GM12878 (cell line): ENCODE measurements around the gene KLHL36. TPM values are rescaled to one million over a fixed set of nuclear protein-coding genes. Genes with fewer than 3 reads are reported as not detected.

ENCODE experiments used
- ATF7 ChIP-seq: fragments of 450-650 bp; IDR thresholded peaks from 2 replicates; pipeline ENCODE4 v1.6.1; 2016; ENCODE audit warnings: low read depth, mild to moderate bottlenecking
- DPF2 ChIP-seq: fragments of 450-650 bp; IDR thresholded peaks from 2 replicates; pipeline ENCODE4 v1.6.1; 2017; ENCODE audit warnings: mild to moderate bottlenecking
- EGR1 ChIP-seq, 2 experiments: IDR thresholded peaks; 1 replicate in 1 of 2; 2 replicates in 1 of 2; pipeline ENCODE4 v1.6.1; 2011 to 2012; ENCODE audit warnings: low read depth in 2 of 2, low read length in 2 of 2, borderline replicate concordance in 1 of 2, mild to moderate bottlenecking in 1 of 2, moderate library complexity in 1 of 2
- EP300 ChIP-seq, 2 experiments: fragments of 150-350 bp in 1 of 2; IDR thresholded peaks; 2 replicates each; pipeline ENCODE4 v1.6.1; 2011 to 2012; ENCODE audit warnings: low read depth in 2 of 2, low read length in 2 of 2, borderline replicate concordance in 1 of 2, improper control_type of control experiment in 1 of 2, inconsistent platforms in 1 of 2; ENCODE audit not compliant: control insufficient read depth in 1 of 2
- GATAD2B ChIP-seq: fragments of 450-650 bp; conservative IDR thresholded peaks from 2 replicates; pipeline ENCODE4 v1.6.1; 2017; ENCODE audit warnings: low read depth, mild to moderate bottlenecking, moderate library complexity
- IKZF1 ChIP-seq: fragments of 450-650 bp; conservative IDR thresholded peaks from 2 replicates; pipeline ENCODE4 v1.6.1; 2017; ENCODE audit warnings: antibody characterized with exemption, mild to moderate bottlenecking
- IKZF2 ChIP-seq, 2 experiments: fragments of 450-650 bp; IDR thresholded peaks; 2 replicates each; pipeline ENCODE4 v1.6.1; 2017; ENCODE audit warnings: mild to moderate bottlenecking in 2 of 2, moderate library complexity in 2 of 2
- MEF2B ChIP-seq: fragments of 450-650 bp; IDR thresholded peaks from 2 replicates; pipeline ENCODE4 v1.6.1; 2018; ENCODE audit warnings: mild to moderate bottlenecking, moderate library complexity; ENCODE audit not compliant: partially characterized antibody, poor library complexity, severe bottlenecking
- NR2C2 ChIP-seq: IDR thresholded peaks from 2 replicates; pipeline ENCODE4 v1.6.1; 2011; ENCODE audit warnings: borderline replicate concordance, low read depth; ENCODE audit not compliant: control insufficient read depth, insufficient read length
- NR2F1 ChIP-seq: fragments of 450-650 bp; conservative IDR thresholded peaks from 2 replicates; pipeline ENCODE4 v1.6.1; 2017; ENCODE audit warnings: mild to moderate bottlenecking
- PAX8 ChIP-seq: fragments of 450-650 bp; IDR thresholded peaks from 2 replicates; pipeline ENCODE4 v1.6.1; 2017; ENCODE audit warnings: mild to moderate bottlenecking, moderate library complexity
- RB1 ChIP-seq: fragments of 450-650 bp; formaldehyde crosslinking; IDR thresholded peaks from 2 replicates; pipeline ENCODE4 v1.6.1; 2017; ENCODE audit warnings: mild to moderate bottlenecking, borderline replicate concordance
- SIN3A ChIP-seq: IDR thresholded peaks from 2 replicates; pipeline ENCODE4 v1.6.1; 2012; ENCODE audit warnings: low read depth, low read length, improper control_type of control experiment
- SMAD5 ChIP-seq: IDR thresholded peaks from 2 replicates; pipeline ENCODE4 v1.6.1; 2016; ENCODE audit warnings: antibody characterized with exemption, low read depth
- TARDBP ChIP-seq: IDR thresholded peaks from 2 replicates; pipeline ENCODE4 v1.6.1; 2016; ENCODE audit warnings: borderline replicate concordance
- TBL1XR1 ChIP-seq: IDR thresholded peaks from 2 replicates; pipeline ENCODE4 v1.6.1; 2012; ENCODE audit warnings: low read depth, low read length, improper control_type of control experiment
- TCF3 ChIP-seq: IDR thresholded peaks from 2 replicates; pipeline ENCODE4 v1.6.1; 2012; ENCODE audit warnings: low read depth, mild to moderate bottlenecking, low read length, borderline replicate concordance; ENCODE audit not compliant: insufficient read depth
- YBX1 ChIP-seq: fragments of 450-650 bp; IDR thresholded peaks from 2 replicates; pipeline ENCODE4 v1.6.1; 2016; ENCODE audit warnings: antibody characterized with exemption
- YY1 ChIP-seq: IDR thresholded peaks from 2 replicates; pipeline ENCODE4 v1.6.1; 2011; ENCODE audit warnings: low read depth, mild to moderate bottlenecking, low read length
- ZNF24 ChIP-seq: fragments of 450-650 bp; IDR thresholded peaks from 2 replicates; pipeline ENCODE4 v1.6.1; 2017; ENCODE audit warnings: antibody characterized with exemption, mild to moderate bottlenecking
- polyA plus RNA-seq, 11 experiments: library from polyadenylated mRNA; depleted of rRNA in 4 of 11; unstranded in 6 of 11; stranded (reverse) in 5 of 11; fragments of >200 nt; fragmentation: Nextera tagmentation in 4 of 11; fragmentation: Illumina TruSeq in 1 of 11; extraction: Ambion mirVana in 4 of 11; extraction: Trizol in 1 of 11; gene quantifications; 1 replicate in 1 of 11; 2 replicates in 10 of 11; pipeline versions ENCODE4 v1.2.1 to v1.2.3, GENCODE V29; 2011 to 2016; ENCODE audit warnings: inconsistent platforms in 2 of 11, missing spikeins in 2 of 11, low read depth in 1 of 11
- total RNA-seq, 4 experiments: library from RNA; depleted of rRNA in 3 of 4; stranded (reverse); fragments of >200 nt in 3 of 4; fragmentation: Illumina TruSeq in 1 of 4; extraction: Trizol in 1 of 4; gene quantifications; 2 replicates each; pipeline versions ENCODE4 v1.2.1 to v1.2.3, GENCODE V29; 2013 to 2021
- TF ChIP-seq, protein P1 (sequence below): IDR thresholded peaks from 2 replicates; pipeline ENCODE4 v1.6.1; 2011; ENCODE audit warnings: borderline replicate concordance, low read depth, mild to moderate bottlenecking, moderate library complexity, low read length; ENCODE audit not compliant: insufficient read depth, poor library complexity, severe bottlenecking
- TF ChIP-seq, protein P2 (sequence below): fragments of 450-650 bp; IDR thresholded peaks from 2 replicates; pipeline ENCODE4 v1.6.1; 2016; ENCODE audit warnings: mild to moderate bottlenecking
- TF ChIP-seq, protein P3 (sequence below): fragments of 450-650 bp; formaldehyde crosslinking; IDR thresholded peaks from 2 replicates; pipeline ENCODE4 v1.4.0; 2022; ENCODE audit warnings: mild to moderate bottlenecking, moderate library complexity
- TF ChIP-seq, protein P4 (sequence below): IDR thresholded peaks from 2 replicates; pipeline ENCODE4 v1.6.1; 2012; ENCODE audit warnings: low read depth, low read length, improper control_type of control experiment

The KLHL36 gene
- total and polyA plus RNA-seq, 10 of the 15 experiments (the other 5 are each of a cell fraction or from before 2014, with no cell fraction given): 2.6 to 45.3 (median 16.8) TPM

DNA sequence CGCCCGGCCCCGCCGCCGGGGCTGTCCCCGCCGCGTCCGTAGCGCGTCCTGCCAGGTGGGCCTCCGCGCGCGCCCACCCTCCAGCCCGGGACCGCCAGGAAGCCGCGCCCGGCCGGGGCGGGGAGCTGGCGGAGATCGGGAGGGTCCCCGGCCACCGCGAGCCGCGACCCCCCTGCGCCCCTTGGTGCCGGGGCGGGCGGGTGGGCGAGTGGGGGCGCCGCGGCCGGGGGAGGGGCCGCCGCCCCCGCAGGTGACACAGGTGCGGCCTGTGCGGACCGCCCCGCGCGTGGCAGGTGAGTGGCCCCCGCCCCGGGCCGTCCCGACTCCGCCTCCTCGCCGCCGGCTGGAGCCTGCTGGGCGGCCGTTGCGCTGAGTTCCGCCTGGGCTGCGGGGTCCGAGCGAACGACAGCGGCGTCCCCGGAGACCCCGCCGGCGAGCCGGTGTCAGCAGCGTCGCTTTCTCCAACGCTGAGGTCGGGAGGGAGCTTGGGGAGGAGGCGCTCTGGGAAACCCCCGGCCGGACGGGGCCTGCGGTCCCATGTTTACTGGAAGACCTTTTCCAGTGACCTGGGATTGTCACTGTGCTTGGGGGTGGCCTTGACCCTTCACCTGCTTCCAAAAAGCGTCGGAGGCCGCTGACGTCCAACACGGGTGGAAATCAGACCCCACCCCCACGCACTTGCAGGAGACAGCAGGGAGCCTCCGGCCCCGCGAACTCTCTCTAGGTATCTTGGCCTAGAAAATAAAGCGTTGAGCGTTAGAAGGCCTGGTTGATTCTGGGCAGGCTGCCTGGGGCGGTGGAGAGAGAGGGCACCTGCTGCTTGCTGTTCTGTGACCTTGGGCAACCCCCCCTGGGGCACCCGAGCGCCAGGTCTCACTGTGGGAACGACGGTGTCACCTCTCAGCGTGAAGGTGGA, 542 bp downstream of the KLHL36 start (continued):
- TF ChIP-seq YY1: no peak
- TF ChIP-seq NR2C2: no peak
- no peak for TF ChIP-seq MEF2B
- TF ChIP-seq SIN3A: no peak
- TF ChIP-seq, protein P1, sequence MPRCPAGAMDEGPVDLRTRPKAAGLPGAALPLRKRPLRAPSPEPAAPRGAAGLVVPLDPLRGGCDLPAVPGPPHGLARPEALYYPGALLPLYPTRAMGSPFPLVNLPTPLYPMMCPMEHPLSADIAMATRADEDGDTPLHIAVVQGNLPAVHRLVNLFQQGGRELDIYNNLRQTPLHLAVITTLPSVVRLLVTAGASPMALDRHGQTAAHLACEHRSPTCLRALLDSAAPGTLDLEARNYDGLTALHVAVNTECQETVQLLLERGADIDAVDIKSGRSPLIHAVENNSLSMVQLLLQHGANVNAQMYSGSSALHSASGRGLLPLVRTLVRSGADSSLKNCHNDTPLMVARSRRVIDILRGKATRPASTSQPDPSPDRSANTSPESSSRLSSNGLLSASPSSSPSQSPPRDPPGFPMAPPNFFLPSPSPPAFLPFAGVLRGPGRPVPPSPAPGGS: no peak
- no peak for TF ChIP-seq EP300 (IDR thresholded peaks at IDR 0.05; ENCODE audit: borderline replicate concordance in 1 of 2, control insufficient read depth in 1 of 2, low read depth in 2 of 2, low read length in 2 of 2)
- no peak for TF ChIP-seq TARDBP
- peak; percentile 42 for TF ChIP-seq IKZF1
- peak in 1 of 2 experiments; percentile 79; a peak in 1 of 3 replicates for TF ChIP-seq EGR1 (IDR thresholded peaks at IDR 0.05; ENCODE audit: borderline replicate concordance in 1 of 2, low read depth in 2 of 2, low read length in 2 of 2)
- no peak for TF ChIP-seq TBL1XR1
- TF ChIP-seq, protein P2, sequence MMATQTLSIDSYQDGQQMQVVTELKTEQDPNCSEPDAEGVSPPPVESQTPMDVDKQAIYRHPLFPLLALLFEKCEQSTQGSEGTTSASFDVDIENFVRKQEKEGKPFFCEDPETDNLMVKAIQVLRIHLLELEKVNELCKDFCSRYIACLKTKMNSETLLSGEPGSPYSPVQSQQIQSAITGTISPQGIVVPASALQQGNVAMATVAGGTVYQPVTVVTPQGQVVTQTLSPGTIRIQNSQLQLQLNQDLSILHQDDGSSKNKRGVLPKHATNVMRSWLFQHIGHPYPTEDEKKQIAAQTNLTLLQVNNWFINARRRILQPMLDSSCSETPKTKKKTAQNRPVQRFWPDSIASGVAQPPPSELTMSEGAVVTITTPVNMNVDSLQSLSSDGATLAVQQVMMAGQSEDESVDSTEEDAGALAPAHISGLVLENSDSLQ: no peak
- TF ChIP-seq, protein P3, sequence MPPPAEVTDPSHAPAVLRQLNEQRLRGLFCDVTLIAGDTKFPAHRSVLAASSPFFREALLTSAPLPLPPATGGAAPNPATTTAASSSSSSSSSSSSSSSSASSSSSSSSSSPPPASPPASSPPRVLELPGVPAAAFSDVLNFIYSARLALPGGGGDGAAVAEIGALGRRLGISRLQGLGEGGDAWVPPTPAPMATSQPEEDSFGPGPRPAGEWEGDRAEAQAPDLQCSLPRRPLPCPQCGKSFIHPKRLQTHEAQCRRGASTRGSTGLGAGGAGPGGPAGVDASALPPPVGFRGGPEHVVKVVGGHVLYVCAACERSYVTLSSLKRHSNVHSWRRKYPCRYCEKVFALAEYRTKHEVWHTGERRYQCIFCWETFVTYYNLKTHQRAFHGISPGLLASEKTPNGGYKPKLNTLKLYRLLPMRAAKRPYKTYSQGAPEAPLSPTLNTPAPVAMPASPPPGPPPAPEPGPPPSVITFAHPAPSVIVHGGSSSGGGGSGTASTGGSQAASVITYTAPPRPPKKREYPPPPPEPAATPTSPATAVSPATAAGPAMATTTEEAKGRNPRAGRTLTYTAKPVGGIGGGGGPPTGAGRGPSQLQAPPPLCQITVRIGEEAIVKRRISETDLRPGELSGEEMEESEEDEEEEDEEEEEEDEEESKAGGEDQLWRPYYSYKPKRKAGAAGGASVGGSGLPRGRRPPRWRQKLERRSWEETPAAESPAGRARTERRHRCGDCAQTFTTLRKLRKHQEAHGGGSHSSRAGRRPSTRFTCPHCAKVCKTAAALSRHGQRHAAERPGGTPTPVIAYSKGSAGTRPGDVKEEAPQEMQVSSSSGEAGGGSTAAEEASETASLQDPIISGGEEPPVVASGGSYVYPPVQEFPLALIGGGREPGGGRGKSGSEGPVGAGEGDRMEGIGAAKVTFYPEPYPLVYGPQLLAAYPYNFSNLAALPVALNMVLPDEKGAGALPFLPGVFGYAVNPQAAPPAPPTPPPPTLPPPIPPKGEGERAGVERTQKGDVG: no peak
- TF ChIP-seq PAX8: no peak
- TF ChIP-seq RB1: no peak
- TF ChIP-seq DPF2: 0 out of 2 replicates have a peak, but pooled peaks have one; percentile 47
- TF ChIP-seq GATAD2B: 0 out of 2 replicates have a peak, but pooled peaks have one; percentile 43
- TF ChIP-seq, protein P4, sequence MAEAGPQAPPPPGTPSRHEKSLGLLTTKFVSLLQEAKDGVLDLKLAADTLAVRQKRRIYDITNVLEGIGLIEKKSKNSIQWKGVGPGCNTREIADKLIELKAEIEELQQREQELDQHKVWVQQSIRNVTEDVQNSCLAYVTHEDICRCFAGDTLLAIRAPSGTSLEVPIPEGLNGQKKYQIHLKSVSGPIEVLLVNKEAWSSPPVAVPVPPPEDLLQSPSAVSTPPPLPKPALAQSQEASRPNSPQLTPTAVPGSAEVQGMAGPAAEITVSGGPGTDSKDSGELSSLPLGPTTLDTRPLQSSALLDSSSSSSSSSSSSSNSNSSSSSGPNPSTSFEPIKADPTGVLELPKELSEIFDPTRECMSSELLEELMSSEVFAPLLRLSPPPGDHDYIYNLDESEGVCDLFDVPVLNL: no peak
- no peak for TF ChIP-seq SMAD5
- no peak for TF ChIP-seq ATF7
- peak; percentile 10; the same call in 1 of the 2 replicates for TF ChIP-seq TCF3
- TF ChIP-seq NR2F1: peak; percentile 59
- no peak for TF ChIP-seq ZNF24
- peak in 1 of 2 experiments; percentile 31; a peak in 1 of 4 replicates for TF ChIP-seq IKZF2 (IDR thresholded peaks at IDR 0.05)
- no peak for TF ChIP-seq YBX1
